HG02610 (cell line): ENCODE data around the gene A4GALT.

Experiments
- ATAC-seq: cut with Tn5 transposase; IDR thresholded peaks from one replicate; pipeline ENCODE4 v1.9.1; 2021; ENCODE audit warnings: mild to moderate bottlenecking, moderate library complexity; ENCODE audit not compliant: unreplicated experiment

The A4GALT gene

DNA sequence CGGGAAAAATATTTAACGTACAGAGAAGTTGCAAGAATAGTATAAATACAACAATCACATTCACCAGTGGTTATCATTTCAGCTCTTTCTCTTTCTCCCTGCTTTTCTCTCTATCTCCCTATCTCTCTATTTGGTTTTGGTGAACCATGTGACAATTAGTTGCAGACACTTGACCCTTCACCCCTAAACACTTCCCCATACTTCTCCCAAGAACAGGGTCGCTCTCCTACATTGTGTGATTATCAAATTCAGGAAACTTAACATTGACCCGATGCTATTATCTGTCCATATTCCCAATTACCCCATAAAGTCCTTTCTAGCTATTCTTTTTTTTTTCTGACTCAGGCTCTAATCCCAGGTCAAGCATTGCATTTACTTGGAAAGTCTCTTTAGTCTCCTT is 66.7 kb downstream of the A4GALT start:
- no peak for ATAC-seq

DNA sequence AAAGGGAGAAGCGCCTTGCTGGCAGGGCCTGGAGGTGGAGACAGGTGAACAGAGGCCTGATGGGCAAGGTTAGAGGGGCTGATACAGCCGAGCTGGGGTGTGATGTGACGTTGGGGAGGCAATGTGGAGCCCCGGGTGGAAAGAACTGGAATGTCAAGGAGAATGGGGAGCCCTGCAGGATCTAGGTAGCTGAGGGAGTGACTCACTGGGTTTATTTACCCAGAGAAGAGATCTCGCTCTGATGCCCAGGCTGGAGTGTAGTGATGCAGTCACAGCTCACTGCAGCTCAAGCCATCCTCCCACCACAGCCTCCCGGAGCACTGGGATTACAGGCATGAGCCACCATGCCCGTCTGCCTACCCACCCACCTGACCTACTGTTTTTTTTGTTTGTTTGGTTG is 69.5 kb downstream of the A4GALT start:
- no peak for ATAC-seq

DNA sequence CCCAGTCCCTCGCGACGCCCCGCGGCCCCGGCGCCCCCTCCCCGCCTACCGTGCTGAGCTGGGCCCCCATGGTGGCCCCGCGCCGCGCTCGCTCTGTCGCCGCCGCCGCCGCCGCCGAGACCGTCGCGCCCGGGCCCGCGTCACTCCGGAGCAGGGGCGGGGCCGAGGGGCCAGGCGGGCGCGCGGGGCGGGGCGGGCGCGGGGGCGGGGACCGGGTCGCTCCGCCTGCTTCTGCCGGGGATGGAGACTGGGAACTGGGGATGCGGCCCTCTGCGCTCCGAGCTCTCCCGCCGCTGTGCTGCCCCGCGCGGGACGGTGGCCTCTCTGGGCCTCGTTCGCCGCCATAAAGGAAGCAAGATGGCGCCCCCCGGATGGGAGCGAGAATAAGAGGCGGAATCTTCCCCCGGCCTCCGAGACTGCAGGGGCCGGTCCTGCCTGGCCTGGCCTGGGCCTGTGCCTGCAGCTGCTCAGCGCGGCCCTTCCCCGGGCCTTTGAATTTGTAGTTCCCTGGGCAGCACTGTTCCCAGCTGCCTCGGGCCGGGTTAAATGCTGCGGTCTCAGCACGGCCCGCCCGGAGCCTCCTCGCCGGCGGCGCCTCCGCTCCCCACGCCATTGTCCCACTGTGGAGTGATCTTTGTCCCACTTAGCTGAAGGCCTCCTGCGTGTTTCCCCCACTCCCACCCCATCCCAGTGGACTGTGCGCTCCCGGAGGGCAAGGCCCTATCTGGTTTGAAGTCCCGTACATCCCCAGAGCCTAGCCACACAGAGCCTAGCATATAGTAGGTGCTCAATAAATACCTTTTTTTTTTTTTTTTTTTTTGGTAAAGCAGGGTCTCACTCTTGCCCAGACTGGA is 71.2 kb downstream of the A4GALT start, which contains the start of gene CYB5R3:
Gene CYB5R3, minus strand, starts transcription at position 147 of the 854 bp plus-strand sequence. Its CDS starts 77 bp downstream, at position 70.
- peak; percentile 69 for ATAC-seq

DNA sequence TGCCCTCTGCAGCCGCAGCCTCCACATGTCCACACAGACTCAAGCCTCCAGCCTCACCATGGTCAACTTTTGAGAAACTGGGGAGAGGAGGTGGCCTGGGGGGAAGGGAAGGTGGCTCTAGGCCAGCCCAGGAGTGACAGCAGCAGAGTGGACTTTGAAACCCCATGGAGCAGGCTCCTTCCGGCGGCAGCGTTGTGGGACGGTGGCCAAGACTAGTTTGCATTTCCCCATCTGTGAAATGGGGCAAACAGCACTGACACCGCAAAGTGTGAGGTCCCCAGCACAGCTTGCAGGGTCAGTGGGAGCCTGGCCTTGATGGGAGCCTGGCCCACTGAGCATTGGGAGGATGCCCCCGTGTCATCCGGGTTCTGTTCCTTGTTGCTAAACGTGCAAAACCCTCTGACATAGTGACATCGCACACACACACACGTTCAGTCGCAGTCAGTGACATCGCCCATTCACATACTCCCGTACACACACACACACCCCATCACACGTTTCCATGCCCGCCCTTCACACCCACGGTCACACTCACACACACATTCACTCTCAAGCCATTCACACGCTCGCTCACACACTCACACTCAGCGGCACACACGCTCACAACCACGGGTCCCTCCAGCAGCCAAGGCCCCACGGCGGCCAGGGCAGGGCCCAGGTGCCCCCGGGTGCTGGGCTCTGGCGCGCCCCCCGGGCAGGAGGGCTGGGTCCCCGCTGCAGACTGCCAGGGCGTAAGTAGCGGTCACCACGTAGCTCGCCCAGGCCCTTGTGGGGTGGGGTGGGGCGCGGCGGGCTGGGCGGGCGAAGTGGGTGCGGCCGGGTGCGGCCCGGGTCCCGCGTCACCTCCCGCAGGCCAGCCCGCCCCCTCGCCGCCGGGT is 72.1 kb downstream of the A4GALT start:
- peak; percentile 36 for ATAC-seq

DNA sequence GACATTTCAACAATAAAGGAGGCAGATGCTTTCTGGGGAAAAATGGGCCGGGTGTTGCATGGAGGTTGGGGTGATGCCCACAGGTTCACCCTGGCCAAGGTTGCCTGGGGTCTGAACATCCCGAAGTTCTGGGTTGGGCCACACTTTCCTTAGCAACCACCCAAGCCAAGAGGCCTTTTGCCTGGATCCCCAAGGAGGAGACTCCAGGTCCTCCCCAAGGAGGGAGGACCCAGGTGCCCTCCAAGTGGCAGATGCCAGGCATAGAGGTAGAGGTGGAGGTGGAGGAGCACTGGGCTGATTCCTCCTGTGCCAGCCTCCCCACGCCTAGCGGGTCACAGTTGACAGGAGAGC is 72.7 kb downstream of the A4GALT start:
- ATAC-seq, result no peak

- no peak for ATAC-seq
Measured at GRCh38 chr22:42646569-42647525, 73.8 kb downstream of the A4GALT start.

GRCh38 chr22:42645938-42646568 is 74.6 kb downstream of the A4GALT start:
- no peak for ATAC-seq

- no peak for ATAC-seq
Measured at GRCh38 chr22:42645341-42645937, 75.2 kb downstream of the A4GALT start.

GRCh38 chr22:42644422-42645340 is 76.0 kb downstream of the A4GALT start:
- no peak for ATAC-seq

GRCh38 chr22:42643634-42644421 is 76.8 kb downstream of the A4GALT start:
- no peak for ATAC-seq

- ATAC-seq, result no peak
Measured at GRCh38 chr22:42642806-42643633, 77.7 kb downstream of the A4GALT start.
